ENCODE measurements around the gene LILRB2.
"Not testable (repeated sequence)": the region's sequence is repeated elsewhere in the genome, so short reads cannot be mapped to it uniquely, and the experiment has no call there.

The LILRB2 gene

DNA sequence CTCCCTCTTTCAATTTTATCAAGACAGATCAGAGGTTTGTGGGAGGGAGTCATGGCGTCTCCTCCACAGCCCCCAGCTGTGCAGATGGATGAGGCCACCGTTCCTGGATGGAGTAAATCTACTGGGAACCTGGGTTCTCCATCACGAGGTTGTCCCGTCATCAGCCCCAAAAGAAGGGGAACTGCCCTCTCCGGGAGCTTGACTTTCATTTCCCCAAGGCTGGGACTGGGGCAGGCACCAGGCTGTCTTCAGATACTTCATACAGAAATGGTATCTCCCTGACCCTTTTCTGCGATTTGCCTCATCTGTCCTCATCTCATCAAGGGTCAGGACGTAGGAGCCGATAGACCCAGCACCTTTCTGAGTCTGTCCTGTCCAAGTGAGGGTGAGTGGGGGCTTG, 9.8 kb downstream of the LILRB2 start:
- no peak for DNase-seq

DNA sequence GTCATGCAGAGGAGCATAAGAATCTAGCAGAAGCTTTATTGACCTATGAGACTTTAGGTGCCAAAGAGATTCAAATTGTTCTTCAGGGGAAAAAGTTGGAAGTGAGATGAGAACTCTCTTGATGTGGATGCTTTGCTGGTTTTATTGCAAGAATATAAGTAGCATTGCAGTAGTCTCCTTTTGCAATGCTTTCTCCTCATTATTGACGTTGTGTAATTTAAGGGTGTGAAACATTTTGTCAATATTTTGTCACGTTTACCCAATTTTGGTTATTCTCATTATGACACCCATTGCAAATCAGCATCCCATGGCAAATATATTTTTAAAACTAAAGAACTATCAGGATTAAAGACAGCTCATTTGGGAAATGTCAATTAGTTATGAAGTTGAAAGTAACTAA, 12.0 kb downstream of the LILRB2 start:
- no peak for DNase-seq

DNA sequence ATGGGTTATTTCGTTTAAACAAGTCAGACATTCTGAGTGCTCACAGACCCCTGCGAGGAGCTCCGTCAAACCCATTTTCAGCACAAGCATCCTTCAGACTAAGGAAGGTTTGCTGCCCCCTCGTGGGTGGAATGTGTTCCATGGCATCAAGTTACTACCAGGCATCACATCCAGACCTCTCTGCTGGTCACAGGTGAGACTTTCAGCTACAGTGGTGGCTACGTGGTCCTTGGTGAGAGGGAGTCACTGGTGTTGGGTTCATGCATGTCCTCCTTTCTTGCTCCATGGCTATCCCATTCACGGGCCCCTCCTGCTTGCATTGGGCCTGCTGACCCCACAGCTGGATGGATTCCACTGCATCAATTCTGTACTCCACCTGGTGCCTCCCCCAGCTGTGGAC, 14.8 kb downstream of the LILRB2 start:
- peak; percentile 71 to 72 for DNase-seq

DNA sequence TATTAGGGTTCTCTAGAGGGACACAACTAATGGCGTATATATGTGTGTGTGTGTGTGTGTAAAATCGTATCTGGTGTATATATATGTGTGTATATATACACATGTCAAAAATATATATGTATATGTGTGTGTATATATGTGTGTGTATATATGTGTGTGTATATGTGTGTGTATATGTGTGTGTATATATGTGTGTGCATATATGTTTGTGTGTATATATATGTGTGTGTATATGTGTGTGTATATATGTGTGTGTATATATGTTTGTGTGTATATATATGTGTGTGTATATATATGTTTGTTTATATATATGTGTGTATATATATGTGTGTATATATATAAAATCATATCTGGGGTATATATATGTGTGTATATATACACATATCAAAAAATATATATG, 18.4 kb downstream of the LILRB2 start:
- no peak for DNase-seq

DNA sequence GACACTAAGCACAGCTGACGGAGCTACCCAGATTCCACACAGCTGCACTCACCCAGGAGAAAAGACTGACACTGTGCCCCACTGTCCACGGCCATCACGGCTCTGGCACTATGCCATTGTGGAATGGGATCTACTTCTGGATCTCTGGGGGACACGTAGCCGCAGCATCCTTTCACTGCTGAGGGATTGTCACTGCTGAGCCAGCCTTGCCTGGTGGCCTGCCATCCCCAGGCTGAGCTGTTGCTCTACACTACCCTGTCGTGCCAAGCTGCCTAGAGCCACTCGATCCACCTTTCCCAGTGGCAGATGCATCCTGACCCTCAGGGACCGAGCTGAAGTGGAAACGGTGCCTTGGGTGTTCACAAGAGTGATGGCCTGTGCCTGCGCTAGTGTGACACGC, 18.8 kb downstream of the LILRB2 start:
- no peak for DNase-seq

DNA sequence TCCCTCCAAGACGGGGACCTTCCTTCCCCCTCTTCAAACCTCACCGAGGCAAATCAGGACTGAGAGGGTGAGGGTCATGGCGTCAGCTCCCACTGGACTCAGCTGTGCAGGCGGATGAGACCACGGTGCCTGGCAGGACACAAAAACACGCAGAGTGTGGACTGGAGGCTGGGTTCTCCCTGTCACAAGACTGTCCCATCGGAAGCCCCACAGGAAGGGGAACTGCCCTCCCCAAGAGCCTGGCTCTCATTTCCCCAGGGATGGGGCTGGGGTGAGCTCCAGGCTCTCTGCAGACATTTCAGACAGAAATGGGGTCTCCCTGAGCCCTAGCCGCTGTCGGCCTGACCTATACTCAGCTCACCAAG, 23.8 kb downstream of the LILRB2 start, which contains the start of gene LILRB5:
Gene LILRB5 (minus strand): TSS at position 158 of the 365 bp plus-strand sequence. CDS start 80 bp downstream, at position 78.
- no peak for DNase-seq

DNA sequence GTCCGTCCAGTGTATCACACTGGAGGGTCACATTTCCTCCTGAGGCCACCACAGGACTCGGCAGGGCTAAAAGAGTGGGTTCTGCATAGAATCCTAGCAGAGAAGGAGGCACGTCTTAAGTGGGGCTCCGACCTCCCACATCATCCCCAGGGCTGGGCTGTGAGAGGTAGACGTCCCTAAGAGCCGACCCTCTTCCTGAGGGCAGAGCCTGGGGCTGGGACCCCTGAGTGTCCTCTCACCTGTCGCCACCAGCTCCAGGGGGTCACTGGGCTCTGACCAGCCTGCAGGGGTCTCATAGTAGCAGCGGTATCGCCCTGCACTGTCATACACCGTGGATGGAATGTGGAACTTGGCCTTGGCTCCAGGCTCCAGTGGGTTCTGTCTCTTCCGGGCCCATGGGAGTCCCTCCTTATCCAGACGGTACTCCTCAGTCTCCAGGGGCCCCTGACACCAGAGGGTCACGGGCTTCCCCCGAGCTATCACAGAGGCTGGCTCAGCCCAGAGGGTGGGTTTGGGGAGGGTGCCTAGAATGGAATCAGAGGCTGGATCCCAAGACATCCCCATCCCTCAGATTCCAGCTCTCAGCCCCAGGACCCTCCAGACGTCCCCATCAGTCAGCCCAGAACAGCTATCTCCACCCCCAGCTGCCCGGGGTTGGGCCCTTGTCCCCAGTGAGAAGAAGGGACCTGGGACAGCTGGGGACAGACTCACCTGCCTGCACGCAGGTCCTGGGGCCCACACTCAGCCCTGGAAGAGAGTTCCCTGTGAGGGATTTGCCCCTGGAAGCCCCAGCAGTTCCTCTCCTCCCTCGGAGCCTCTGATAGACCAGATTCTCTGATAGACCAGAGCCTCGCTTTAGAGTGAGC, 24.4 kb downstream of the LILRB2 start:
- no peak for DNase-seq

DNA sequence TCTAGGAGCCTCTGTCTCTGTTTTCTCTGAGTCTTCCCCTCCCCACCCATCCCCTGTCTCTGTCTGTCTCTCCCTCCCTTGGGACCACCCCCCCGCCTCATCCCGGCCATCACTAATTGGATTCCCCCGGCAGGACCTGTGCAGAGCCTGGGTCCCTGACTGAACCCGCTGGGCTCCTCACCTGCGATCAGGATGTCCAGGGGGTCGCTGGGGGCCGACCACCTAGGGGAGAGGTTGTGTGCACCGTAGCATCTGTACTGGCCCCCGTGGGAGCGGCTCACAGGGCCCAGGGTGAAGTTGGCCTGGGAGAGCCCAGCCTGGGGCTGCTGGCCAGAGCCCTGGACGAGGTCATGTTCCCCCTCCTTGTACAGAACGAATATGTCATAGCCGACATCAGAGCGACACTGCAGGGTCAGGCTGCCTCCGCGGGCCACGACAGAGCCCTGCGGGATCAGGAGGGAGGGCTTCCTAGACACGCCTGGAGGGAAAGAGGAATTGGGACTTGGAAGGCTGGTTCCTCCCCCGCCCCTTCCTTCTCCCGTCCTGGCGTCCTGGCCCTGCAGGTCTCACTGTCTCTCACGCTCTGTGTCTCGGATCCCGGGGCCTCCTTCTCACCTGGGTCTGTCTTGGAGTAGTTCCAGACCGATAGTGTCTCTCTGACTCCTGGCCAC, 25.7 kb downstream of the LILRB2 start:
- DNase-seq = no peak

DNA sequence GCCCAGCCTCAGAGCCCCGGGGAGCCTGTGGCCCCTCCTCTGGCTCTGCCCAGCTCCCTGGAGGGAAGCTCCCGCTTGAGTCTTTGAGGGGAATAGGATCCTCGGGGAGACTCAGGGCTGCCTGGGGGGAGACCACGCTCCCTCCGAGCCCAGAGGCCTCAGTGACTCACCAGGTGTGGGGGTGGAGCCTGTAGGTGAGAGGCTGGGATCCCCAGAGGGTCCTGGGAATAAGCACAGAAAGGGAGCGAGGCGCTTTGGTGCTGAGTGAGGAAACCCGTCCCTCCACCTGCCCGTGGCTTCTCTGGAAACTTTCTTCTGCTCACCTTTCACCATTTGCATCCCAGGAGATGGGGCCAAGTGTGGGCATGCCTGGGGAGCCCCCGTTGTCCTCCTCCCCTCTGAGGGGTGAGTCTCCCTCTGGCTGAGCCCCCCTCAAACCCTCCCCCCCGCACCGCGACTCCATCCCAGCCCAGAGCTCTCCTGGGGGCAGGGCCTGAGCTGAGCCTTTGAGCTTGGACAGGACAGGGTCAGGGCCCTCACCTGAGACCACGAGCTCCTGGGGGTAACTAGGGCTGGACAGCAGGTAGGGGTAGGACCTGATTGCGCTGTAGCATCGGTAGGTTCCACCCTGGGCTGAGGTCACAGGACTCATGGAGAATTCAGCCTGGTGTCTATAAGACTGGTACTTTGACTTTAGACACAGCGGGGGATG, 26.6 kb downstream of the LILRB2 start:
- DNase-seq = no peak

DNA sequence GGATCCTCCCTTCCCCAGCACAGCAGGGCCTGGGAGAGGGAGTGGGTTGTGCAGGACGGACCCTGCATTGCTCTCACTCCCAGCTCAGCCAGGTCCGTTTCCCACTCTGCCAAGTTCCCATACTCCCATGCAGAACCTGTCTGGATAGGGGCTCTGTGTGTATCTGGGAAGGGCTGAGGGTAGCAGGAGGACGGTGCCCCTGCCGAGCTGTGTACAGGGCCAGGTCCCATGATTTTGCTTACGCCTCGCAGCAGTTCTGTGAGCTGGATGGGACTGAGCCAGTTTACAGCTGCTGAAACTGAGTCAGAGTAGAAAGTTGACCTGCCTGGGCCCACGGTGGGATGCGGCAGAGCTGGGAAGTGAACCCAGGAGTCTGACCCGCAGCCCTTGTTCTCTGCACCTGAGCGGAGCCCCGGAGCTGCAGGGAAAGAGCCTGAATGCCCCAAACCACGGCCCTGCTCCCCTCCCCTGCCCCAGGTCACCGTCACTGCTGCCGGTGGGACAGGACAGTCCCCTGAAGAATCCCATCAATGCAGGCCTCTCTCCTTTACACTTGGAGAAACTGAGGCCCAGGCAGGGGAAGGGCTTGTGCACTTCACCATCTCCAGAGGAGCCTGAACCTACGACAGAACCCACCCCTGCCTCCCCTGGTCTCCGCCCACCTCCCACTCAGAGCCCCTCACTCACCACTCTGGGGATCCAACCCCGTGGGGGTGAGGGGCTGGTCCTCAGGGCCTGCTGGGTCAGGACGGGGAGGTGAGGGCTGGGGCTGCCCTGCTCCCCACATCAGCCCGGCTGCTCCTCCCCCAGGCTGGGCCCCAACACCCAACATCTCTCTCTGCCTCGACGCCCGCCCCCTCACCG, 27.3 kb downstream of the LILRB2 start:
- no peak for DNase-seq

DNA sequence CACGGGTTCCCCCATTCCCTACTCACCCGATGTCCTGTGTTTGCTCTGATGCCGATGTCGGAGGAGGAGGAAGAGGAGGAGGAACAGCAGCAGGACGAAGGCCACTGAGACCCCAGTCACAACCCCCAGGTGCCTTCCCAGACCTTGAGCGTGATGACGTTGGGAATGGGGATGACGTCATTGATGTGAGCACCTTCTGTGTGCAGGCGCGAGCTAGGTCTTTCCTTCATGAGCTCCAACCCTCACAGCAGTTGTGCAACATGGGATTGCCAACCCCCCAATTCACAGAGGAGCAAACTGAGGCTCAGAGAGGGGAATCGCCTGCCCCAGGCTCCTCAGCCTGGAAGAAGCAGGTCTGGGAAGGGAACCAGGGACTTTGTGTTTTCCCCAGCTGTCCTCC, 28.1 kb downstream of the LILRB2 start:
- DNase-seq = no peak

DNA sequence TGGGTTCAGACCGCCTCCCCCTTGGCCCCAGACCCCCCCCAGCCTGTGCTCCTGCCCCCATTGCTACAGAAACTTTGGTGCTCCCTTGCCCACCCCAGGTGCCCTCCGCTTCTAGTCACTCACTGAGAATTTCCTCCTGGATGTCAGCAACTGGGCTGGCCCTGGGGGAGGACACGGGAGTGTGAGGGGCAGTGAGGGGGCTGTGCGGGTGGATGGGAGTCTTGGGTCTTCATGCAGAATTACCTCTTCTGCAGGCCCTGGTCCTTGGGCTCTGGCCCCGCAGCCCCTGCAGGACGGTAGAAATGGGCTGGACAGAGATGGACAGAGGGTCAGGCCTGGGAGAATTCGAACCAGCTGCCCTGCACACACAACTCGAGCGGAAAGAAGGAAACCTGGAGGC, 28.7 kb downstream of the LILRB2 start:
- no peak for DNase-seq

DNA sequence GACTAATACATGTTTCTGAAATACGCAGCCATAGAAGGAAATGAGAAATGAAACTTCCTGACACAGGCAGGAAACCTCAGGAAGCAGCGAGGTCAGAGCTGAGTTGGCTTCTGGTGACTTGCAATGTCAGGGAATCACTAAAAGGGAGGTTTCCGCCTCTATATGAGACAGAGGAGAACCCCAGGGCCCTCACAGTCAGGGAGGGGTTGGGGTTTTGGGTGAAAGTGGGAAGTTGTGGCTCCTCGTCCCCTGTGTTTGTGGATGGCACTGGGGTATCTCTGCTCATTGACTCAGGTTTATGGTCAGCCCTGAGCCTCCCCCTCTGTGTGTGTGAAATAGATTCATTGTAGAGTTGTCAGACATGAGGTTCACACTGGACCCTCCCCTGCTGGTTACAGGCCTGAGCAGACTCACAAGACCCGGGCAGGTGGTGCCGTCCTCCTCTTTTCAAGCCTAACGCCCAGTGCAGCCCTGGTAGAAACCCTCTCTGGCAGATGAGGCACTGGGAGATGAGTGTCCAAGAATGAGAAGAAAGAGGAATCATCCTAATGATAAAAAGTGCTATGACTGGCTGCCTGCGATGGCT, 32.8 kb downstream of the LILRB2 start:
- DNase-seq = peak; percentile 77 to 81

DNA sequence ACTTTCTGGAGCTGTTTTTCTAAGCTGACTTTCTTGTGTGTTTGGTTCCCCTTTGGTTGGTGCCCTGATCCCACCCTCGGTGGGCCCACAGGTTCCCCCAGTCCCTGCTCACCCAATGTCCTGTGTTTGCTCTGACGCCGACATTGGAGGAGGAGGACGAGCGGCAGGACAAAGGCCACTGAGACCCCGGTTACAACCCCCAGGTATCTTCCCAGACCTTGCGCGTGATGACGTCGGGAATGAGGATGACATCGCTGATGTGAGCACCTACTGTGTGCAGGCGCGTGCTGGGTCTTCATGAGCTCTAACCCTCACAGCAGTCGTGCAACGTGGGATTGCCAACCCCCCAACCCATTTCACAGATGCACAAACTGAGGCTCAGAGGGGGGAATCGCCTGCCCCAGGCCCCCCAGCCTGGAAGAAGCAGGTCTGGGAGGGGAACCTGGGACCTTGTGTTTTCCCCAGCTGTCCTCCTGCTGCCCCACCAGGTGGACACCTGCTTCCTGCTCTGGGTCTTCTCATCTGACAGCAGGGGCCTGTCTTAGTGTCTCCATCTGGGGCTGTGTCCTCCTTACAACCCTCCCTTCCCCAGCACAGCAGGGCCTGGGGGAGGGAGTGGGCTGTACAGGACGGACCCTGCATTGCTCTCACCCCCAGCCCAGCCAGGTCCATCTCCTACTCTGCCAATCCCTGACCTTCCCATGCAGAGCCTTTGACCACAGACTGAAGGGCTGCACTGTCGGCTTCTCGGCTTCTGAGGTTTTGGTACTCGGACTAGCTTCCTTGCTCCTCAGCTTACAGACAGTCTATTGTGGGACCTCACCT, 33.6 kb downstream of the LILRB2 start:
- DNase-seq = no peak

DNA sequence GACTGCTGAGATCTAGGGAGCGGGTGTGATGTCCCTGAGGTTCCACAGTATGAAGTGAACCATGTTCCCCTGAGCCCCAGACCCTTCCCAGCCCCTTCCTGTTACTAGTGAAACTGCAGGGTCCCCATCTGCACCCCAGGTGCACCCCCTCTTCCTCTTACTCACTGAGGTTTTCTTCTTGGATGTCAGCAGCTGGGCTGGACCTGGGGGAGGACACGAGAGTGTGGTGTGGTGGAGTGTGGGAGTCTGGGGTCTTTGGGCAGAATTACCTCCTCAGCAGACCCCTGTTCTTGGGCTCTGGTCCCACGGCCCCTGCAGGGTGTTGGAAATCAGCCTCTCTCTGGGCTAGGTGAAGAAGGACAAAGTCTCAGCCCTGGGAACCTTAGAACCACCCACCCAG, 35.0 kb downstream of the LILRB2 start:
- DNase-seq = no peak

DNA sequence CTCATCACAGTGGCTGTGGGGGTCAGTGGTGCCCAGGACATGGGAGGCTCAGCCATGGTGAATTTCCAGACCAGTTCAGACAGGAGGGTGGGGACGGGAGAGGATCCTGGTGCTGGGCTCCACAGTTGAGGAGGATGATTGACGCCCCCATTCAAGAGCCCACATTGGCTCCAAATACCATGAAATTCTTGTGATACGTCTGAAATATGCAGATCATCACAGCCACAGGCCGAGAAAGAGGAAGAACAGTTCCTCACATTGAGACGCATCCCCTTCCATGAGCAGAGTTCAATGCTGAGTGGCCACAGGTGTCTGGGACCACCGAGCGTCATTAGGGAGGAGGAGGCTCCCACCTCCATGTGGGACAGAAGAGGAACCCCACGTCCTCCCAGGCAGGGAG, 37.1 kb downstream of the LILRB2 start:
- peak in 1 of 2 experiments; percentile 19 for DNase-seq

DNA sequence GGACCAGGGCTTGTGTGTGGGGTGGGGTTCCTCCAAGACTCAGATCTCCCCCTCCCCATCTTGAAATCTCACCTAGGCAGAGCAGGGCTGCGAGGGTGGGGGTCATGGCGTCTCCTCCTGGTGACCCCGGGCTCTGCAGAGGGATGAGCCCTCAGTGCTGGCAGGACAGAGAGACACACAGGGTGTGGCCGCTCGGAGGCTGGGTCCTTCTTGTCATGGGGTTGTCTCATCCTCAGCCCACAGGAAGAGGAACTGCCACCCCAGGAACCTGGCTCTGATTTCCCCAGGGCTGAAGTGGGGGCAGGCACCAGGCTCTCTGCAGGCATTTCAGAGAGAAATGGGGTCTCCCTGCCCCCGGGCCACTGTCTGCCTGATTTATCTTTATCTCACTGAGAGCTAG, 38.3 kb downstream of the LILRB2 start, which contains the start of gene LILRA6:
Gene LILRA6 (minus strand): TSS at position 145 of the 400 bp plus-strand sequence.
- DNase-seq = not testable (repeated sequence)

DNA sequence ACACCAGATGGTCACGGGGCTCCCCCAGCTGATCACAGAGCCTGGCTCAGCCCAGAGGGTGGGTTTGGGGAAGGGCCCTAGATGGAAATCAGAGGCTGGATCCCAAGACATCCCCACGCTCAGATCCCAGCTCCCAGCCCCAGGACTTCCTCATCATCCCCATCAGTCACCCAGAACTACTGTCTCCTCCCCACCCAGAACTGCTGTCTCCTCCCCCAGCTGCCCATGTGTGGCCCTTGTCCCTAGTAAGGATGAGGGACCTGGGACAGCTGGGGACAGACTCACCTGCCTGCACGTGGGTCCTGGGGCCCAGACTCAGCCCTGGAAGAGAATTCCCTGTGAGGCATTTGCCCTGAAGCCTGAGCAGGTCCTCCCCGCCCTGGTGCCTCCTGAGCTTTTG, 38.7 kb downstream of the LILRB2 start:
- not testable (repeated sequence) for DNase-seq

DNA sequence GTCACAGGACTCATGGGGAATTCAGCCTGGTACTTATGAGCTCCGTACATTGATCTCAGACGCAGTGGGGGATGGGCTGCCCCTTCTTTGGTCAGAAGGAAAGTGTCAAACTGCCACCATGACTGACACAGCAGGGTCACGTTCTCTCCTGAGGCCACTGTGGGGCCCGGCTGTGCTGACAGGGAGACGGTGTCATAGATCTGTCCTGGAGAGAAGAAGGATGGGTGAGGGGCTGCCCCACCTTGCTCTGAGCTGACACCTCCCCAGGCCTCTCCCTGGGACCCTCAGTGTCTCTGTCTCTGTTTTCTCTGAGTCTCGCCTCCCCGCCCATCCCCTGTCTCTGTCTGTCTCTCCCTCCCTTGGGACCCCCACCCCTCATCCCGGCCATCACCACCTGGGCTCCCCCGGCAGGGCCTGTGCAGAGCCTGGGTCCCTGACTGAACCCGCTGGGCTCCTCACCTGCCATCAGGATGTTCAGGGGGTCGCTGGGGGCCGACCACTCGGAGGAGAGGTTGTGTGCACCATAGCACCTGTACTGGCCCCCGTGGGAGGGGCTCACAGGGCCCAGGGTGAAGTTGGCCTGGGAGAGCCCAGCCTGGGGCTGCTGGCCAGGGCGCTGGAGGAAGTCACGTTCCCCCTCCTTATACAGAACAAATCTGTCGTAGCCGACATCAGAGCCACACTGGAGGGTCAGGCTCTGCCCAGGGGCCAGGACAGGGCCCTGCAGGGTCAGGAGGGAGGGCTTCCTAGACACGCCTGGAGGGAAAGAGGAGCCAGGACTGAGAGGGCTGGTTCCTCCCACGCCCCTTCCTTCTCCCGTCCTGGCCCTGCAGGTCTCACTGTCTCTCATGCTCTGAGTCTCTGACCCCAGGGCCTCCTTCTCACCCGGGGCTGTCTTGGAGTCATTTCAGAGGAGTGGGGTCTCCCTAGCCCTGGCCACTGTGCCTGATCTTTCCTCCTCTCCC, 40.3 kb downstream of the LILRB2 start:
- DNase-seq = not testable (repeated sequence)

Data from Kasumi-1 (cell line).